Stimulated activated naive CD8-positive, alpha-beta T cell treated with anti-CD3 and anti-CD28 coated beads, Interleukin-15, Interleukin-2, amounts not matched to agents 100 U/mL and 50 U/mL, for 24 hours (primary cell): ENCODE results near the gene MAP2K5.

Experiments
- ATAC-seq: fragments of 150-1000 bp; cut with Tn5 transposase; one replicate; pipeline ENCODE4 v1.10.0; 2021
- DNase-seq: peaks from one replicate; pipeline ENCODE4 v3.0.0; 2021

The MAP2K5 gene

GRCh38 chr15:67559576-67559975 is 17.1 kb downstream of the MAP2K5 start:
- no peak for DNase-seq
- no peak for ATAC-seq

- DNase-seq: no peak
- ATAC-seq: no peak
These were observed 17.8 kb downstream of the MAP2K5 start for GRCh38 chr15:67560320-67560719.

GRCh38 chr15:67563092-67563491 is 20.6 kb downstream of the MAP2K5 start:
- DNase-seq (no peak), ATAC-seq (no peak)

- DNase-seq (no peak), ATAC-seq (peak; percentile 61)
These were observed 21.8 kb downstream of the MAP2K5 start for GRCh38 chr15:67564021-67564967.

- DNase-seq (no peak), ATAC-seq (peak; percentile 43)
These were observed 22.5 kb downstream of the MAP2K5 start for GRCh38 chr15:67564968-67565345.

- no peak for DNase-seq
- no peak for ATAC-seq
These were observed 27.2 kb downstream of the MAP2K5 start for GRCh38 chr15:67569668-67570067.

- no peak for ATAC-seq
- no peak for DNase-seq
These were observed 28.6 kb downstream of the MAP2K5 start for GRCh38 chr15:67570875-67571647.

GRCh38 chr15:67571648-67572415 is 29.3 kb downstream of the MAP2K5 start:
- DNase-seq: no peak
- no peak for ATAC-seq

- DNase-seq (no peak), ATAC-seq (no peak)
These were observed 30.7 kb downstream of the MAP2K5 start for GRCh38 chr15:67573194-67573593.

- DNase-seq: no peak
- ATAC-seq: no peak
These were observed 32.6 kb downstream of the MAP2K5 start for GRCh38 chr15:67575039-67575502.

GRCh38 chr15:67578020-67578600 is 35.6 kb downstream of the MAP2K5 start:
- DNase-seq (no peak), ATAC-seq (no peak)

- DNase-seq (no peak), ATAC-seq (no peak)
These were observed 36.7 kb downstream of the MAP2K5 start for GRCh38 chr15:67579164-67579563.

GRCh38 chr15:67579967-67580366 is 37.5 kb downstream of the MAP2K5 start:
- ATAC-seq: no peak
- DNase-seq: no peak

GRCh38 chr15:67584157-67584556 is 41.7 kb downstream of the MAP2K5 start:
- no peak for ATAC-seq
- no peak for DNase-seq

- no peak for ATAC-seq
- no peak for DNase-seq
These were observed 43.2 kb downstream of the MAP2K5 start for GRCh38 chr15:67585681-67586080.

GRCh38 chr15:67587331-67587730 is 44.8 kb downstream of the MAP2K5 start:
- DNase-seq: no peak
- ATAC-seq: no peak

- DNase-seq: no peak
- ATAC-seq: no peak
These were observed 45.3 kb downstream of the MAP2K5 start for GRCh38 chr15:67587754-67588153.

GRCh38 chr15:67590191-67590590 is 47.7 kb downstream of the MAP2K5 start:
- DNase-seq (no peak), ATAC-seq (no peak)

- no peak for ATAC-seq
- DNase-seq: no peak
These were observed 49.7 kb downstream of the MAP2K5 start for GRCh38 chr15:67592245-67592644.

- ATAC-seq (no peak), DNase-seq (no peak)
These were observed 51.1 kb downstream of the MAP2K5 start for GRCh38 chr15:67593562-67593961.

GRCh38 chr15:67594770-67595169 is 52.3 kb downstream of the MAP2K5 start:
- DNase-seq (no peak), ATAC-seq (no peak)

GRCh38 chr15:67595572-67595971 is 53.1 kb downstream of the MAP2K5 start:
- no peak for ATAC-seq
- DNase-seq: no peak
